ENCODE data around the gene CDH13.

CDH13 gene

GRCh38 chr16:82855471-82855870, 228.7 kb downstream of the CDH13 start:
- DNase-seq = no peak

DNA sequence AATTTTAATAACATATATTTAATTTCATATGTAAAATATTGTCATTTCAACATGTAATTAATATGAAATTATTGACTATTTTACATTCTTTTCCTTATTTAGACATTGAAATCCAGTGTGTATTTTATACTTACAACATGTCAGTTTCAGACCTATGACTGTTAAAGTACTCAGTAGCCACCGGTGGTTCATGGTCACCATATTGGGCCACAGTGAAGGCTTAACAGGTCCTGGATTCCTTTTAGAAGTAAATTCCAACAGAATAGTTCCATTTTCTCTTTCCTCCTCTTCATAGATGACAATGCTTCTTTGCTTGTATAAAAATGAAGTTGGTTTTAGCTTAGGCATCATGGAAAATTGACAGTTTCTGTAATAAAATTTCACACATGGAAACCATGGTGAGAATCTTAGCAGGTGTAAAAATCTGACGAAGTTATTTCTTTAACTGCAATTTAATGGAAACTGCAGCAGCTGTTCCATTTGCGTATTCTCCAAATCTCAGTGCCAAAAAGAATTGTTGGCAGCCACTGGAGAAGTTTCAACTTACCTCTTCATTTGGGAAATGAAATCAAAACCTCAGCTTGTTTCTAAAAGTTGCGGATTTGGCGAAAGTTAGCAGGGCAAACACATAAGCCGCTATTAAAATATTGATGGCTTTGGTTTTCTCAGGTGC, 231.1 kb downstream of the CDH13 start:
- DNase-seq = no peak

GRCh38 chr16:82859662-82860061, 232.9 kb downstream of the CDH13 start:
- no peak for DNase-seq

DNA sequence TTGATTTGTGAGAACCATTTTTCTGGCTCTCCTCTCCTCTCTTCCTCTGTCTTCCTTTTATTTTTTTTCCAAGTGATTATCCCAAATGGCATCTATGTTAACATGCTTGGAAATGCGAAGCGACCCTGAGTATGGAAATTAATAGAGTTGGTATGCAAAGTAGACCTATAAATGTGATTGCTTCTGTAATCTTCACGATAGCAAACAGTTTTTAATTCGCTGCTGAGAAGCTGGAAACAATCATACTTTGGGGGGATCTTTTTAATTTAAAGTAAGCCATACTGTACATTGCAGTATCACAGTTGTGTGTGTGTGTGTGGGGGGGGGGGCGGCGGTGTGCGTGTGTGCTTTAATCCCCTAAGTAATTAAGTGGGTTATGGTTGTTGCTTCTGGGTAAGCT, 233.3 kb downstream of the CDH13 start:
- no peak for DNase-seq

GRCh38 chr16:82862057-82862456, 235.3 kb downstream of the CDH13 start:
- no peak for DNase-seq

DNA sequence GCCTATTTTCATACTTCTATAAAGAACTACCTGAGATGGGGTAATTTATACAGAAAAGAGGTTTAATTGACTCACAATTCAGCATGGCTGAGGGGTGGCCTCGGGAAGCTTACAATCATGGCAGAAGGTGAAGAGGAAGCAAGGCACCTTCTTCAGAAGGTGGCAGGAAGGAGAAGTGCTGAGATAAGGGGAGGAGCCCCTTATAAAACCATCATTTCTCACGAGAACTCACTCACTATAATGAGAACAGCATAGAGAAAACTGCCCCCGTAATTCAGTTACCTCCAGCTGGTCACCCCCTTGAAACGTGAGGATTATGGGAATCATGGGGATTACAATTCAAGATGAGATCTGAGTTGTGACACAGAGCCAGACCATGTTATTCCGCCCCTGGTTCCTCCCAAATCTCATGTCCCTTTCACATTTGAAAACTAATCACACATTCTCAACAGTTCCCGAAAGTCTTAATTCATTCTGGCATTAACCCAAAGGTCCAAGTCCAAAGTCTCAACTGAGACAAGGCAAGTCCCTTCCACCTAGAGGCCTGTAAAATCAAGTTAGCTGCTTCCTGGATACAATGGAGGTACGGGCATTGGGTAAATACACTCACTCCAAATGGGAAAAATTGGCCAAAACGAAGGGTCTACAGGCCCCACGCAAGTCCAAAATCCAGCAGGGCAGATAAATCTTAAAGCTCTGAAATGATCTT, 237.7 kb downstream of the CDH13 start:
- DNase-seq = no peak

DNA sequence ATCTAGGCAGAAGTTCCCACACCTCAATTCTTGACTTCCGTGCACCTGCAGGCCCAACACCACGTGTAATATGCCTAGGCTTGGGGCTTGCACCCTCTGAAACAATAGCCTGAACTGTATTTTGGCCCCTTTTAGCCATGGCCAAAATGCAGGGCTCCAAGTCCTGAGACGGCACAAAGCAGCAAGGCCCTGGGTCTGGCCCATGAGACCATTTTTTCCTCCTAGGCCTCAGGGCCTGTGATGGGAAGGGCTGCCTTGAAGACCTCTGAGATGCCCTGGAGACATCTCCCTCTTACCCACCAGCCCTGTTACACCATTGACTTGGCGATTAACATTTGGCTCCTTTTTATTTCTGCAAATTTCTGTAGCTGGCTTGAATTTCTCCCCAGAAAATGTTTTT, 238.6 kb downstream of the CDH13 start:
- no peak for DNase-seq

- DNase-seq = no peak
These were observed 240.7 kb downstream of the CDH13 start for GRCh38 chr16:82867485-82867884.

GRCh38 chr16:82874271-82874670, 247.5 kb downstream of the CDH13 start:
- DNase-seq = no peak

DNA sequence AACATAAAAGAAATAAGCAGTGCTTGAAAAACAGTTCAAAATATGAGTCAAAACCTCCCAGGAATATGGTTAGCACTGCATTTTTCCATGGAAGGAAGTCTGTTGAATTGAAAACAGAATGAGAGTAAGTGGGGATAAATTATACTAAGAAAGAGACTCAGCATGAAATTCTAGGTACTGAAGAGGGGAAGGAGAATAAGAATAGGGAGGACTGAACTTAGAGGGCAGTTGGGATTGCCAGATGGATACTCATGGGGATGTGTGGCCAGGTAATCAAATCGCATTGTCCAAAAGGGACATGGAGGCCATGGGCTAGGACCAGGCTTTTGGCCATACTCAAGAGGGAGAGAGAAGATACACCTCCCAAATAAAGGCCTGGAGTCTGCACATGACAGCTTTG, 247.9 kb downstream of the CDH13 start:
- DNase-seq = no peak

DNA sequence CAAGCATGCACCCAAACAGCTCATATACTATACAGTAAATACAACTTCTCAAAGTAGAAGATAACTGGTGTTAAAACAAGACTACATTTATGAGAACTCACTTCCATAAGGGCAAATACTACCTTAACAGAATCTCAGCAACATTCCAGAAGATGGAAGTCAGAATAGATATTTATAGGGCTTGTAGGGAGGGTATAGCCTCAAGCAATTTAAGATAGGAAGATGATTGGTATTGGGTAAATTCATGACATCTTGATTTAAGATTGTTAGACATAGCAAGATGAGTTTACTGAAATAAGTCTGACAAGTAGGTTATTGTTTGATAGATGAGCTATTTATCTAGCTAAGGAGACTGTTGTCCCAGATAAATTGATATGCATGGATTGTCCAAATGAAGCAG, 250.2 kb downstream of the CDH13 start:
- no peak for DNase-seq

- no peak for DNase-seq
These were observed 251.7 kb downstream of the CDH13 start for GRCh38 chr16:82878466-82878865.

- no peak for DNase-seq
These were observed 253.6 kb downstream of the CDH13 start for GRCh38 chr16:82880346-82880745.

- no peak for DNase-seq
These were observed 254.7 kb downstream of the CDH13 start for GRCh38 chr16:82881516-82881915.

DNA sequence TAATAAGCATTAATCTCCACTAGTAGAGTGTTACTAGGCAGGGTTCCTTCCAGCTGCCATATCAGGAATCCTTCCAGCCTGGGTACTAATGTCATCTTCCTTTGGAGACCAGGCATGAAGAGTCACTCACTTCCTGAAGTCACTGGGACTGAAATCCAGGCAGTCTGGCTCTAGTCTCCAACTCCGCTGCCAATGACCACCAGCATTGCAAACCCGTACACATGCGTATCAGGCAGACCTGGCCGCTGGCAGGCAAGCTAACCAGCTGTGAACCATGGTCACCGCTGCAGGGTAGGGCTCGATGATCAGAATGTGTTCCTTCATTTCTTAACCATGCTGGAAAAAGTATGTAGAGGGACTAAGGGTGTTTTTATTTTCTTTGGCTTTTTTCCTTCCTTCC, 255.5 kb downstream of the CDH13 start:
- no peak for DNase-seq

DNA sequence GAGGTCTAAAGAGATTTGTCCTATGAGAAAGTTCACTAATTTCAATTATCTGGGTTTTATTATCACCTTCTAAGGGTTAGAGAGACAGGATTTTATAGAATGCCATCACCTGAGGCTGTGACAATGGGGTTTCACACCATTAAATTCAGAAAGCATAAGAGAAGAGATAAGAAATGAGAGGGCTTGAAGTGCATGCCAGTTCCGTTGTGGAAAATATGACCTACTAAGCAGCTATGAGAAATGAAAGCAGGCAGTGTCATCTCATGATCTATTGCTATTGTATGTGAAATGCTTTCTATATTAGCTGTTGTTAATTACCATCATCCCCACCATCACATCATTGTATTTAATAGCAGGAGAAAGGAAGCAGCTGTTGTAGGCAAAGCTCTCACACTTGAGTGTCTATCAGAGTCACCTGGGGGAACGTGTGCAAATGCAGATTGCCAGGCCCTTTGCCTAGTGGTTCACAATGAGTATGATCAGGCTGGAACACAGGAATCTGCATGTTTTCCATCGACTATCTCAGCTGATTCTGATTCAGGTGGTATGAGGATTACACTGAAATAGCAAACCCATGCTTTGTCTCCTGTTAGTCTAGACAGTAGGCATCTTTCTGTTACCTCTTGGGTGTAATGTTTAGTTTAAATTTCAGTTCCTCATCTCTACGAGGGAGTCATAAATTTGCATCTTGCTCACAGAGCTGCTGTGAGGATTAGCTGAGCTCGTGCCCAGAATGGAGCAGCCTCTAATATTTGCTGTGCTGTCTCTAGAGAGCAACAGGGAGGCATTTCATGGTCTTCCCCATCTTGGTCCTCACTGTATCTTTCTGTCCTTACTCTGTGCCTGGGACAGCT, 256.4 kb downstream of the CDH13 start:
- no peak for DNase-seq

DNA sequence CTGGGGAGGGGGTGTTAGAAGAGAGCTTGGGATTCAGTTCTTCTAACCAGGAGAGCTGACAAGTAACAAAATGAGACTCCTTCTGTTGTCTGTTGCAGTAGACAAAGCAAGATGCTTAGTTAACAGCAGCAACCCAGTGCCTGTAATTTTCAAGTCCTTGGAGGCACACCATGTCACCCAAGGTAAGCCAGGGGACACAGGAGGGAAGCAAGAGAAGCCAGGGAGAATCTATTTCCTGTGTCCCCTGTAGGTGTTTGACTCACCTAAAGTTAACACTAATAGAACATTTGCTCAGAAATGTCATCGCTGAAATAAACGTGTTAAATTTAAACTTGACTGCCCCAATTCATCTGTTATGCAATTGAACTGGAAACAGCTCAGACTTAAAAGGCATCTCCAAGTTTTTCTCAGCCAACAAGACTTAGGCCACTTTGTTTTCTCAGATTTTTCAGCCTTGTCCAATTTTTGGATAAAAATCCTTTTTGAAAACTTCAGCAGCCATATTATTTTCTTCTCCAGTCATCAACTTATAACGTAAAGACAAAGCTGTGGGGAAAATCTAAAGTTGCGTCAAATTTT, 257.6 kb downstream of the CDH13 start:
- no peak for DNase-seq

DNA sequence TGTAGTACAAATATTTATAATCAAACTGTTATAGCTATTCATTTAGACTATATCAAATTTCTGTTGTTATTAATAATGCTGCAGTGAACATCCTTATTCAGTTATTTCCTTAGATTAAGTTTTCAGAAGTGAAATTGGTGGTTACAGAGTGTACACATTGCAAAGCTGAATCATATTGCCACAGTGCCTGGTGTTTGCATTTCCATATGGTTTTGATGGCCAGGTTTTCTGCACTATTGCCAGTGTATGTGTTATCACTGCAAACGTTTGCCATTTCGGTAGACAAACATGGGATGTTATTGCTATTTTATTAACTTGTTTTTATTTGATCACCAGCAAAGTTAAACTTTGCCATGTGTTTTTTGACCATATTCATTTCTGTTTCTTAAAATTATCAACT, 259.4 kb downstream of the CDH13 start:
- DNase-seq = no peak

- DNase-seq = no peak
These were observed 261.8 kb downstream of the CDH13 start for GRCh38 chr16:82888591-82889001.

GRCh38 chr16:82891424-82891823, 264.7 kb downstream of the CDH13 start:
- no peak for DNase-seq

DNA sequence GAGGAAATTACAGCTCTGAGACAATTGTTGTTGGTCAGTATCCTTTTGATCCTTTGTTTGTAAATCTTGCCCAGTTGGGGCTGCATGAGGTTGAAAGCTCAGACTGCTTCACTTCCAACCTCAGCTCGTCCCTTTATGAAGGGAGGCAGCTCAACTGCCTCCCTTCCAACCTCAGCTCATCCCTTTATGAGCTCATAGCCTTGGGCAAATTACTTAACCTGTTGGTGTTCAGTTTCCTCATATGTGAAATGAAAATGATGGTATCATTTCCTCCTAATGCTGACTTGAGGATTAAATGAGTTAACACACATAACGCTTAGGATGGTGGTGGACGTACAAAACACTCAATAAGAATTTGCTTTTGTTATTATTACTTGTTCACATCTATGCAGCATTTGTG, 265.1 kb downstream of the CDH13 start:
- no peak for DNase-seq

DNA sequence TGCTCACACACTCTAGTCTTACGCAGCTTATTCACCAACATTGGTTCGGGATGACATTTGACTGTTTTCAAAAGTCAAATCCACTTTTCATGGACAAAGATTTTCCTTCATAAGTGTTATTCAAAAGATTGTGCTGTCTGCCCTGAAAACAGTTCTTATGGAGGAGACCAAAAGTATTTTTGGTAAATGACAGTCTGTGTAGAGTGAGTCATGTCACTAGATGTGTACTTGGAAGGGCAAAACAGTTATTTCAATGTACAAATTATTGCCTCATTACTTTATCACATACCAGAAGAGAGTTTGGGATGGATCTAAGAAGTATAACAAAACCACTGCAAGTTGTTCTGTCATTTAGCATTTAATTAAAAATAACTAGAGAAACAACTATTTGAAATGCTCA, 265.6 kb downstream of the CDH13 start:
- no peak for DNase-seq

DNA sequence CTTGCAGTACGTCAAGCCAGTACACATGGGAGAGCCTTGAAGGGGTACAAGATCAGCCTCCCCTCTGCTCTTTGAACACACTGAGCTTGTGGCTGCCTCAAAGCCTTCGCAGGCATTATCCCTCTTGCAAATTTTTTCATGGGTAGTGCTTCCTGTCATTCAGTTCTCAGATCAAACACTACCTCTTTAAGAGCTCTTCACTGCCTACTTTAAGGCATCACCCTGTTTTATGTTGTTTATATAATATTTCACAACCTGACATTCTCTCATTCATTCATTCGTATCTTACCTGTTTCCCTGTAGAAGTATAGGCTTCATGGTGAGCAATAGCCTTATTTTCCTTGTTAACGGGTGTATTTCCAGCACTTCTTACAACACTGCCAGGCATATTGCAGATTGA, 269.1 kb downstream of the CDH13 start:
- no peak for DNase-seq

All from effector CD8-positive, alpha-beta T cell (primary cell).